Neural progenitor cell (in vitro differentiated cells): ENCODE data around the gene SLCO3A1.

ENCODE experiments used
- CTCF ChIP-seq: fragments of 200-600 bp; sonication (generic); IDR thresholded peaks from 2 replicates; pipeline ENCODE4 v1.5.1; 2017; ENCODE audit warnings: antibody characterized with exemption, mild to moderate bottlenecking
- EZH2 ChIP-seq: fragments of 200-600 bp; sonication (generic); IDR thresholded peaks from 2 replicates; pipeline ENCODE4 v1.6.1; 2017; ENCODE audit warnings: antibody characterized with exemption, mild to moderate bottlenecking, moderate library complexity
- EZH2phosphoT487 ChIP-seq: fragments of 200-600 bp; sonication (generic); IDR thresholded peaks from 2 replicates; pipeline ENCODE4 v1.6.1; 2017; ENCODE audit warnings: antibody characterized with exemption

GRCh38 chr15:91853948-91854638, 585 bp downstream of the SLCO3A1 start:
- TF ChIP-seq CTCF (peak; percentile 38), EZH2 (peak; percentile 58), EZH2phosphoT487 (no peak)
